GM19238 (cell line): ENCODE measurements around the gene AKIP1.
"Not testable (repeated sequence)": the region's sequence is repeated elsewhere in the genome, so short reads cannot be mapped to it uniquely, and the experiment has no call there.

Experiments
- DNase-seq: peaks from one replicate; pipeline ENCODE4 v3.0.0; 2011; ENCODE audit warnings: low spot score; ENCODE audit not compliant: insufficient read length

AKIP1 gene

GRCh38 chr11:8911029-8911823, at the start of gene AKIP1:
TSS of gene AKIP1 (plus strand) at chr11:8911189. CDS start at chr11:8911450, 261 bp downstream.
- DNase-seq: peak; percentile 85

- no peak for DNase-seq
Measured at GRCh38 chr11:8863838-8864237, 47.2 kb upstream of the AKIP1 start.

- no peak for DNase-seq
Measured at GRCh38 chr11:8865304-8865703, 45.7 kb upstream of the AKIP1 start.

- DNase-seq: no peak
Measured at GRCh38 chr11:8867035-8867434, 44.0 kb upstream of the AKIP1 start.

GRCh38 chr11:8867931-8868631, 42.9 kb upstream of the AKIP1 start:
- DNase-seq: no peak

- no peak for DNase-seq
Measured at GRCh38 chr11:8870411-8871170, 40.4 kb upstream of the AKIP1 start.

GRCh38 chr11:8871171-8871775, 39.7 kb upstream of the AKIP1 start:
- DNase-seq: no peak

GRCh38 chr11:8871962-8872361, 39.0 kb upstream of the AKIP1 start:
- DNase-seq: no peak

- DNase-seq: no peak
Measured at GRCh38 chr11:8873741-8874405, 37.1 kb upstream of the AKIP1 start.

GRCh38 chr11:8878771-8879170, 32.2 kb upstream of the AKIP1 start:
- no peak for DNase-seq

- not testable (repeated sequence) for DNase-seq
Measured at GRCh38 chr11:8881585-8881984, 29.4 kb upstream of the AKIP1 start.

GRCh38 chr11:8886322-8886721, 24.7 kb upstream of the AKIP1 start:
- DNase-seq: no peak

GRCh38 chr11:8891185-8891584, 19.8 kb upstream of the AKIP1 start:
- not testable (repeated sequence) for DNase-seq

- no peak for DNase-seq
Measured at GRCh38 chr11:8899119-8899753, 11.8 kb upstream of the AKIP1 start.

- DNase-seq: no peak
Measured at GRCh38 chr11:8905528-8906165, 5.3 kb upstream of the AKIP1 start.

GRCh38 chr11:8907116-8907515, 3.9 kb upstream of the AKIP1 start:
- DNase-seq: no peak

- no peak for DNase-seq
Measured at GRCh38 chr11:8908099-8908498, 2.9 kb upstream of the AKIP1 start.

- no peak for DNase-seq
Measured at GRCh38 chr11:8910649-8911026, 351 bp upstream of the AKIP1 start.

GRCh38 chr11:8913961-8914660, 3.1 kb downstream of the AKIP1 start:
- peak; percentile 35 for DNase-seq

GRCh38 chr11:8914661-8915018, 3.7 kb downstream of the AKIP1 start:
- DNase-seq: no peak
